BLaER1 (cell line): ENCODE measurements around the gene DCDC2C.

ENCODE experiments used
- H3K27ac ChIP-seq: shearing (Covaris generic); formaldehyde crosslinking; 2 replicates; pipeline ENCODE4 v1.8.1; 2022
- H3K27me3 ChIP-seq: shearing (Covaris generic); formaldehyde crosslinking; 2 replicates; pipeline ENCODE4 v1.8.1; 2022
- H3K36me3 ChIP-seq: shearing (Covaris generic); formaldehyde crosslinking; 2 replicates; pipeline ENCODE4 v1.8.1; 2022
- H3K4me1 ChIP-seq: shearing (Covaris generic); formaldehyde crosslinking; 2 replicates; pipeline ENCODE4 v1.8.1; 2022
- H3K4me2 ChIP-seq: shearing (Covaris generic); formaldehyde crosslinking; 2 replicates; pipeline ENCODE4 v1.8.1; 2022
- H3K4me3 ChIP-seq: shearing (Covaris generic); formaldehyde crosslinking; 2 replicates; pipeline ENCODE4 v1.8.1; 2022
- H3K9ac ChIP-seq: shearing (Covaris generic); formaldehyde crosslinking; 2 replicates; pipeline ENCODE4 v1.8.1; 2022
- H3K9me3 ChIP-seq: shearing (Covaris generic); formaldehyde crosslinking; 2 replicates; pipeline ENCODE4 v1.8.1; 2022
- H4K20me1 ChIP-seq: shearing (Covaris generic); formaldehyde crosslinking; 2 replicates; pipeline ENCODE4 v1.8.1; 2022
- Cebpa-rat ChIP-seq: shearing (Covaris generic); IDR thresholded peaks from 2 replicates; pipeline ENCODE4 v1.8.1; 2022

DCDC2C gene

DNA sequence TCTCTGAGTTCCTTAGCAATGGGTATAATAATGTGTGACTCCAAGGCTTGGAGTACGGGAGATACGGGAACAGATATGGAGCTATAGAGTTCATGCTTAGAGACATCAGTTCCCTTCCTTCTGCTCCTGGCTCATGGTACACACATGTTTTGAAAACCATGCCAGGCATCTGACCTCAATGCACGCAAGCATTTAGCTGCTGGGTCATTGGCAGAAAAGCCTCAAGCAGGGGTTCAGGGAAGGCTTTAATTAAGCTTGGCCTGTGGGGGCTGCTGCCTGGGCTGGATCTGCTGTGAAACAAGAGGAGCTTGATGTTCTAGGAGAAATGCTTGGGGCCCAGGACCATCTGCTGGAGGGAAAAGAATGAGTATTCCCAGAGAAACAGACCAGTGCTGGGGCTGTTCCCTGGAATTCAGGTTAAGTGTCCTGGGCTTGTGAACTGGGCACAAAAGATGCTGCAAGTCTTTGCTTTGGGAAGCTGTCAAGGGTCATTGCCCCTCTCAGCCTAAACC lies 42.2 kb upstream of the DCDC2C start:
- peak overlapping the region; percentile 48; the same call in 1 of the 2 replicates for H3K9ac ChIP-seq
- peak overlapping the region; percentile 92 for H3K4me2 ChIP-seq
- peak overlapping the region; percentile 80 for H3K27ac ChIP-seq
- H3K9me3 ChIP-seq = no peaks in the 10 kb centered on the region
- H4K20me1 ChIP-seq = no peaks in the 10 kb centered on the region
- no peaks in the 10 kb centered on the region for H3K36me3 ChIP-seq
- TF ChIP-seq Cebpa-rat = no peak
- no peak overlapping the region for H3K4me3 ChIP-seq
- H3K27me3 ChIP-seq = no peaks in the 10 kb centered on the region
- peaks cover 73% of the 10 kb centered on the region for H3K4me1 ChIP-seq

GRCh38 chr2:3662239-3662638 lies 41.1 kb upstream of the DCDC2C start:
- H3K27me3 ChIP-seq = no peaks in the 10 kb centered on the region
- peaks cover 73% of the 10 kb centered on the region for H3K4me1 ChIP-seq
- H3K9me3 ChIP-seq = no peaks in the 10 kb centered on the region
- no peaks in the 10 kb centered on the region for H4K20me1 ChIP-seq
- peak overlapping the region; percentile 92 for H3K4me2 ChIP-seq
- no peak for TF ChIP-seq Cebpa-rat
- peak overlapping the region; percentile 48 for H3K9ac ChIP-seq
- peak overlapping the region; percentile 80 for H3K27ac ChIP-seq
- H3K36me3 ChIP-seq = no peaks in the 10 kb centered on the region
- H3K4me3 ChIP-seq = no peak overlapping the region

DNA sequence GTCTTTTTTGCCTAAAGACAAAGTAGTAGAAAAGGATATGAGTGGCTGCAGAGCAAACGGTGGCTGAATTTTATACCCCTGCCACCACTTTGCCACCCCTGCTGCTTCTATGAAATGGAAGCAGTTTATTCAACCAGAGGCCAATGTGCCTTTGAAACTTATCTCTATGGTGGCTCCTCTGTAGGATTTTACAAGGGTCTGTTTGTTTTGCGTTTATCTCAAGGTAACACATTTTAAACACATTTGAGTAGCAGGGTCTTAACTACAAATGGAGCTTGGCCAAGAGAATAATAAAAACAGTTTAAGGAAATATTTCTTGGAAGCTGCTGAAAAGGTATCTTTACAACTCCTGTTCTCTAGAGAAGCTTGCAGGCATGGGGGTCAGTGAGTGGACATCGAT lies 39.3 kb upstream of the DCDC2C start:
- no peaks in the 10 kb centered on the region for H3K9me3 ChIP-seq
- peaks cover 71% of the 10 kb centered on the region for H3K4me1 ChIP-seq
- no peak overlapping the region; the same call in 1 of the 2 replicates for H3K27ac ChIP-seq
- TF ChIP-seq Cebpa-rat = no peak
- no peak overlapping the region for H3K4me2 ChIP-seq
- H3K36me3 ChIP-seq = no peaks in the 10 kb centered on the region
- no peaks in the 10 kb centered on the region for H4K20me1 ChIP-seq
- no peaks in the 10 kb centered on the region for H3K27me3 ChIP-seq
- H3K4me3 ChIP-seq = no peak overlapping the region
- H3K9ac ChIP-seq = no peak overlapping the region

DNA sequence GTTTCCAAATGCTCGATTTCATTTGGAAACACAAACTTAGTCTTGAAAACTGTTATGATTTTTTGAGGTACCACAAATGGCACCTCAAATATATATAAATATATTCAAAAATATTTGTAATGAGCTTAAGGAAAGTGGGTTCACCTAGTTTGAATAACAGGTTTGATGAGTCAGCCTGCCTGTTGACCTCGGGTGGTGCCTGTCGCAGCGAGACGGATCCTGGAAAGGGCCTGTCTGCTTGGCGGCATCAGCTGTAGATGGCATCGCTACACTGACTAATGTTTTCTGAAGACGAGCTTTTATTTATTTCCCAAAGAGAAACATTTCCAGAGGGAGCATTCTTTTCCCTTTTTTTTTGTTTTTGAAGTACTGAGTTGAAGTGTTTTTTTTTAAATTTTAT lies 38.5 kb upstream of the DCDC2C start:
- H3K4me1 ChIP-seq = peaks cover 63% of the 10 kb centered on the region
- no peaks in the 10 kb centered on the region for H3K9me3 ChIP-seq
- H3K36me3 ChIP-seq = no peaks in the 10 kb centered on the region
- H3K27me3 ChIP-seq = no peaks in the 10 kb centered on the region
- no peak overlapping the region for H3K4me3 ChIP-seq
- H3K9ac ChIP-seq = no peak overlapping the region
- H3K27ac ChIP-seq = no peak overlapping the region
- TF ChIP-seq Cebpa-rat = no peak
- no peak overlapping the region for H3K4me2 ChIP-seq
- no peaks in the 10 kb centered on the region for H4K20me1 ChIP-seq

DNA sequence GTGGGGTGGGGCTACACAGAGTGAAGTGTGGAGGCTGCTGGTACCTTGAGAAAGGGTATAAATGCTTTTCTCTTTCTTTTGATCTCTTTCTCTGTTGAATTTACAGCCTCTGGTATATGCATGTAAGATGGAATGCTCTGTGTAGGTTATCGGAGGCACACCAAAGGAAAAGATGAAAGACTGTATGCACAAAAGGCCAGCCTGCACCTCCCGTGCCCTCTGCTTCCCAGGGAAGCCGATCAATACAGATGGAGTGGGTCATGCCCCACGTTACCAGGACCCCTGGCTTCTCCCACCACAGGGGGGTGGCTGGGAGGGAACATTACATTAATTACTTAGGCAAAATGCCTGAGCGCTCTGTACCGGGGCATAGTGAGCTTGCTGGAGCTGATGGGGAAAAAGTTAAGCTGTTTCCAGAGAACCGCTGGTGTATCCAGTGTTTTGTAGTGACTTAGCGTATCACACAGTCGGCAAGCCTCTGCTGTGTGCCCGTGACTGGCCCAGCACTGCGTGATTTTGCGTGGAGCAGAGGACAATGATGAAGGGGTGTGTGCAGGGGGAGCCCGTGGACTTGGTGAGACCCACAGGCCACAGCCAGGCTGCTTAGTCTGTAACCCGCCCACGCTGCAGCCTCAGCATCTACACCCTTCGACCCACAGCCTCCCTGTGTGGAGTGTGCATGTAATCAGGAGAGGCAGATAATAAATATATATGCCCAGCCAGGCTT lies 37.3 kb upstream of the DCDC2C start:
- no peak overlapping the region for H3K4me3 ChIP-seq
- peaks cover 52% of the 10 kb centered on the region for H3K4me1 ChIP-seq
- peak overlapping the region; percentile 75 for H3K4me2 ChIP-seq
- H3K27ac ChIP-seq = peak overlapping the region; percentile 59; the same call in 1 of the 2 replicates
- H3K9ac ChIP-seq = no peak overlapping the region
- no peaks in the 10 kb centered on the region for H3K9me3 ChIP-seq
- H3K27me3 ChIP-seq = no peaks in the 10 kb centered on the region
- no peaks in the 10 kb centered on the region for H3K36me3 ChIP-seq
- no peak for TF ChIP-seq Cebpa-rat
- H4K20me1 ChIP-seq = no peaks in the 10 kb centered on the region

- Histone ChIP-seq H3K27ac (peak overlapping the region; percentile 59), H3K4me2 (peak overlapping the region; percentile 75), H3K9me3 (no peaks in the 10 kb centered on the region), H3K4me3 (no peak overlapping the region), H4K20me1 (no peaks in the 10 kb centered on the region), H3K4me1 (peaks cover 46% of the 10 kb centered on the region), H3K27me3 (no peaks in the 10 kb centered on the region), H3K9ac (peak overlapping the region; percentile 34; the same call in 1 of the 2 replicates), H3K36me3 (no peaks in the 10 kb centered on the region)
- no peak for TF ChIP-seq Cebpa-rat
Measured at GRCh38 chr2:3666613-3666975, 36.8 kb upstream of the DCDC2C start.

- H3K27ac ChIP-seq = peak overlapping the region; percentile 59
- H3K36me3 ChIP-seq = no peaks in the 10 kb centered on the region
- H3K4me1 ChIP-seq = peaks cover 40% of the 10 kb centered on the region
- H3K27me3 ChIP-seq = no peaks in the 10 kb centered on the region
- no peaks in the 10 kb centered on the region for H4K20me1 ChIP-seq
- H3K4me2 ChIP-seq = peak overlapping the region; percentile 75
- H3K9ac ChIP-seq = peak overlapping the region; percentile 34; the same call in 1 of the 2 replicates
- no peak for TF ChIP-seq Cebpa-rat
- 0 out of 2 replicates have a peak overlapping the region, but pooled peaks have one; percentile 7 for H3K4me3 ChIP-seq
- H3K9me3 ChIP-seq = no peaks in the 10 kb centered on the region
Measured at GRCh38 chr2:3667151-3667631, 36.2 kb upstream of the DCDC2C start.

DNA sequence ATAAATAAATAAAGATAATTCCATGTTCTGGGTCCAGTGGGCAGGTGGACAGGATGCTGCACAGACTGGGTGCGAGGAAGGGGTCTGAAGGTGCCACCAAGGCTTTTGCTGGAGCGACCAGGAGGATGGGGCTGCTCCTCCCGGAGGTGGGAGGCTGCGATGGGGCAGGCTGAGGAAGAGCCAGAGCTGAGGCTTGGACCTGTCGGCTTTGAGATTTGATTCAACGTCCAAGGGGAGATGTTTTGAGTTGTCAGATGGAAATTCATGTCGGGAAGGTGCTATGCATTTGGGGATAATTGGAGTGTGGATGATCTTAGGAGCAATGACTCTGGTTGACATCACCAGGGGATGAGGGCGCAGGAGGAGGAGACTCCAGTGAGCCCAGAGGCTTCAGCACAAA lies 33.7 kb upstream of the DCDC2C start:
- Histone ChIP-seq H3K4me3 (no peak overlapping the region), H3K27ac (no peak overlapping the region), H3K4me2 (no peak overlapping the region), H3K27me3 (no peaks in the 10 kb centered on the region), H3K9ac (no peak overlapping the region), H3K9me3 (no peaks in the 10 kb centered on the region), H3K36me3 (no peaks in the 10 kb centered on the region), H4K20me1 (no peaks in the 10 kb centered on the region), H3K4me1 (peaks cover 31% of the 10 kb centered on the region)
- TF ChIP-seq Cebpa-rat = no peak

DNA sequence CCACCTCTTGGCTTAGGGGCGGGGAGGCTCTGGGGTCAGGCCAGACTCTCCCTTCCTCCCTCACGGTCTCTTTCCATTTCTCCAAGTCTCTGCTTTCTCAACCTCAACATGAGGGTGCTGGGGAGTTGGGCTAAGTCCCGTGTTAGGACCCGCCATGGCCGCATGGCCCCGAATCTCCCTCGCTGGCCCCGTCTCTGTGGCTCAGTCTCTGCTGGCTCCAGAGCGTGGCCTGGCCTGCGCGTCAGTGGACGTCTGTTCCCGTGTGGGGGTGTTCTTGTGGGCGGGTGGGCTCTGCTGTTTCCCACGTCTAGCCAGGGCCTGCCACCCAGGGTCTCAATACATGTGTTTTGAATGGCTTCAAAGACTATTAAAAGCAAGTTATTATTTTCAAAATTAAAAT lies 33.0 kb upstream of the DCDC2C start:
- H3K4me3 ChIP-seq = no peak overlapping the region
- H3K4me2 ChIP-seq = no peak overlapping the region
- H3K9ac ChIP-seq = no peak overlapping the region
- TF ChIP-seq Cebpa-rat = no peak
- H3K27ac ChIP-seq = no peak overlapping the region
- no peaks in the 10 kb centered on the region for H3K36me3 ChIP-seq
- no peaks in the 10 kb centered on the region for H4K20me1 ChIP-seq
- no peaks in the 10 kb centered on the region for H3K27me3 ChIP-seq
- H3K9me3 ChIP-seq = no peaks in the 10 kb centered on the region
- H3K4me1 ChIP-seq = peaks cover 31% of the 10 kb centered on the region

- H3K9me3 ChIP-seq = no peaks in the 10 kb centered on the region
Measured at GRCh38 chr2:3670941-3671340, 32.4 kb upstream of the DCDC2C start.

More at GRCh38 chr2:3670941-3671340, 32.4 kb upstream of the DCDC2C start:
- Histone ChIP-seq H4K20me1 (no peaks in the 10 kb centered on the region), H3K9ac (no peak overlapping the region), H3K4me3 (no peak overlapping the region), H3K4me1 (peaks cover 33% of the 10 kb centered on the region), H3K27ac (no peak overlapping the region), H3K36me3 (no peaks in the 10 kb centered on the region), H3K4me2 (no peak overlapping the region), H3K27me3 (no peaks in the 10 kb centered on the region)
- no peak for TF ChIP-seq Cebpa-rat
